GM12872 (cell line): ENCODE results near the gene CD247.

Experiments used
- TF ChIP-seq, protein P1 (sequence below): IDR thresholded peaks from 3 replicates; pipeline ENCODE4 v1.5.1; 2011; ENCODE audit warnings: low read depth, mild to moderate bottlenecking, low read length, moderate library complexity; ENCODE audit not compliant: insufficient read depth

The CD247 gene

DNA sequence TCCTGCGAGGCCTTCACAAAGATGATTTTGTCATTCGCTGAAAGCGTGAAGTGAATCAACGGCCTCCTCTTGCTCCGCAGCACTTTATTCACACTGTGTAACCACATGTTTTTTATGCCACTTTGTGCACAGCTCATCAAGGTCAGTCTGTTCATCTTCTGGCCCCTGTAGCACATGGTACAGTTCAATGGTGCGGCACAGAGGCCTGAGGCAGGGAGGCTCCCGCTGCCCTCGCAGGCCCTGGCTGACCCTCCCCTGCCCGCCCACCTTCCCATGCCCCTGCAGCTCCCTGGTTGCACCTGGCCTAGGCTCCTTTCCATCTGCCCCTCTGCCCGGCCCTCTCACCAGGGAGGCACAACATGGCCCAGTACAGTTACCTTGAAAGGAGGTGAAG is 87.5 kb downstream of the CD247 start:
- TF ChIP-seq, protein P1, sequence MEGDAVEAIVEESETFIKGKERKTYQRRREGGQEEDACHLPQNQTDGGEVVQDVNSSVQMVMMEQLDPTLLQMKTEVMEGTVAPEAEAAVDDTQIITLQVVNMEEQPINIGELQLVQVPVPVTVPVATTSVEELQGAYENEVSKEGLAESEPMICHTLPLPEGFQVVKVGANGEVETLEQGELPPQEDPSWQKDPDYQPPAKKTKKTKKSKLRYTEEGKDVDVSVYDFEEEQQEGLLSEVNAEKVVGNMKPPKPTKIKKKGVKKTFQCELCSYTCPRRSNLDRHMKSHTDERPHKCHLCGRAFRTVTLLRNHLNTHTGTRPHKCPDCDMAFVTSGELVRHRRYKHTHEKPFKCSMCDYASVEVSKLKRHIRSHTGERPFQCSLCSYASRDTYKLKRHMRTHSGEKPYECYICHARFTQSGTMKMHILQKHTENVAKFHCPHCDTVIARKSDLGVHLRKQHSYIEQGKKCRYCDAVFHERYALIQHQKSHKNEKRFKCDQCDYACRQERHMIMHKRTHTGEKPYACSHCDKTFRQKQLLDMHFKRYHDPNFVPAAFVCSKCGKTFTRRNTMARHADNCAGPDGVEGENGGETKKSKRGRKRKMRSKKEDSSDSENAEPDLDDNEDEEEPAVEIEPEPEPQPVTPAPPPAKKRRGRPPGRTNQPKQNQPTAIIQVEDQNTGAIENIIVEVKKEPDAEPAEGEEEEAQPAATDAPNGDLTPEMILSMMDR = no peak

DNA sequence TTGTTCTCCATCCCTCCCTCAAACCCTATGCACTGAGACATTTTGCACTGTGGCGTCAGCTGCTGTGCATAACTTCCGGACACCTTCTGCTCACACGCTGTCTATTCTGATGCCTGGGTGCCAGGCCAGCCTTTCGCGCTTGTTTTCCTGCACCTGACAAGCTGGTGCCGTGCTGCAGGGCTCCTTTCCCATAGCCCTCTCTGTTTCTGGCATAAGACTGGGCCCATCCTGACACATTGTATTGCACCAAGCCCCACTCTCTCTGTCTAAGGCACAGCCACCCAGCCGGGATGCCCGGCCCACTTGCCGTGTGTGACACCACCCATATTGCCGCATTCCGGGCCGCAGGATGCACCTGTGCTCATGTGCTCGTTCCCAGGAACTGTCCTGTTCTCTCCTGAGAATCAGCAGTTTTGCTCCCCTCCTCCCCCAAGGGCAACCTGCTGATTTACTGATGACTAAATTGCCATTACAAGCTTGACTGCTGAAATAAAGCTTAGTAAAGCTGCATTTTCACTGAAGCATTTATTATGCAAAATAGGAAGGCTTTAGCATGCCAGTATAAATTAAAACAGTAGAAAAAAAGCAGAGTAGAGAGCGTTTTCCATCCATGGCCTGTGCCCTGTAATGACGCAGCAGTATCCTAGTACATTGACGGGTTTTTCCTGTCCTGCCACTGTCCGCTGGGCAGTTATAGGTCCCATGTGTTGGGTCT is 88.0 kb downstream of the CD247 start:
- TF ChIP-seq, protein P1 = no peak

DNA sequence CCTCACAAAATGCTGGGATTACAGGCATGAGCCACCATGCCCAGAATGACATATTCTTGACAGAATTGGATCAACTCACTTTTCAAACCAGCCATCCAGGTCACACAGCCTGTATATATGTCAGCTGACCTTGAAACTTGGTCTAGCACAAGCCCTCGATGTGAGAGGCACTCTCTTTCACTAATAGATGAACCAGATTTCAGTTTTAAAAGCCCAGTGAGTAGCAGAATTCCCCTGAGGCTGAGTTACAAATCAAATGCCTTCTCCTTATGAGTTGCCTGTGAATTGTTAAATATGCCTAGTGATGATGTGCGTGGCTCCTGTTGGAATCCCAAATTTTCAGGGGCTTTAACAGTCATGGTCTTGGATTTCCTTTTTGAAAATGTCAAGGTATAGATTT is 88.7 kb downstream of the CD247 start:
- TF ChIP-seq, protein P1 = no peak

DNA sequence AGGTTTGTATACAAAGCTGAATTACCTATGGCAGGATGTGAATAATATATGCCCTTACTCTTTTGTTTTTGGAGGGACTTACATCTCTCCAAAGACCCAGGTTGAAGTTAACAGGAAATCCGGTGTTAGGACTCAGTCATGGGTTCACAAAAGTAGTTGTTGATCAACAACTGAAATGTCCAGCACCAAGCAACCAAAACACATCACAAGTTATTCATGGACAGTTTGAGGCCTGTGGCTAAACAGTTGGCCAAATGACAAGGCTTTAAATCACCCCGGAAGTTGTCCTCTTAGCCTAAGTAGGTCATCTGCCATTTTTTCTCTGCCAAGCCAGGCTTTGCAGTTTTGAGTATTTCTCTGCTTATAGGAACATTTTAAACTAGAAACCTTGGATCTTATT is 89.9 kb downstream of the CD247 start:
- TF ChIP-seq, protein P1 = no peak

DNA sequence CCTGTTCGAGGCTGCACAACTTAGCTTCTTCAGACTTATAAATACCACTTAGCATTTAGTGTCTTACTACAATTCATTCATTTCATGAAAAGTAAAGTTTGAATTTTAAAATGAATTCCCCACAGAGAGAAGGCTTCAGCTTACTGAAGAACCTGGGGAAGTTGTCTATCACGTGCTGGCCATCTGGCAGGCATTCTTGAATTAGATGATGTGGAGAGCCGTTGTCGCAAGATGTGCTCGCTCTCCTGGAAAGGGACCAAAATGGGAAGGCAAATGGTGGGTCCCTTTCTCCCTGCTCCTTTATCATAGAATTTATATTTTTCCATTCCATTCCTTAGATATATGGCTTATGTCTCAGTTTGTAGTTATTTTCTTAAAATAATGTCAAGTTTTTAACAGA is 90.5 kb downstream of the CD247 start:
- TF ChIP-seq, protein P1 = no peak

DNA sequence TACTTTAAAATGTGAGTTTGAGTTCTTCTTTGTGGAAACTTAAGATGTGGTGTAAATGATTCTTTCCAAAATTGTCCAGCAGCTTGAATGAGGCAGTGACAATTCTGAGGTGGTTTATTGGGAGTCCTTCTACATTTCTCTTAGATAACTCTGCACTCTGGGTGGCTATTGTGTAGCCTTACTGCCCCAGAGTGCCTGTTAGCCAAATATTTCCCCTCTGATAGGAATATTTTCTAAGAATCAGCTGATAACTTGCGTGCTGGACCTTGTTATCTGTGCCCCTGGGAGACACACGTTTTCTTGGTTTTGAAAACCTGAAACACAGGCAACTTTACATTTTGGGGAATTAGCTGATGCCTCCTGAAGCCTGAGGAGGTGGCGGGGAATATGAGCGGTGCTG is 91.6 kb downstream of the CD247 start:
- TF ChIP-seq, protein P1 = no peak

DNA sequence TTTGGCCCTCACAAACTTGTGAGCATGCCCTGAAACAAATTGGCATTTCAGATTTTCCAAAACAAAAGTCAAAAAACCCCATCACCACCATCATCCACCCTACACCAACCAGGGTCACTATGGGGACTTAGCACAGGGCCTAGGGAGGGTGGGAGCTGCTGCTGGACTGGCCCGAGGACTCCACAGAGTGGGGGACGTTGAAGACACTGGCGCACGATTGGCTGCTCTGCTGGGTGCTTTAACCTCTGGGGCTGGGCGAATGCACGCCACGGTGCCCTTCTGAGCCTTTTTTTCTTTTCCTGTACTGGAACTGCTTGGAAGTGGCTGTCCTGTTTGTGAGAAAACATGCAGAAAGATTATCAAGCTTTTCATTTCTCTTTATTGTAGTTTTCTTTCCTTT is 92.8 kb downstream of the CD247 start:
- TF ChIP-seq, protein P1 = no peak
